IPS DF 19.7 (cell line): ENCODE data around the gene KIAA0825.

ENCODE experiments used
- DNase-seq: peaks from one replicate; pipeline ENCODE4 v3.0.0-alpha.2; 2013; ENCODE audit warnings: low read depth, low spot score

KIAA0825 gene

DNA sequence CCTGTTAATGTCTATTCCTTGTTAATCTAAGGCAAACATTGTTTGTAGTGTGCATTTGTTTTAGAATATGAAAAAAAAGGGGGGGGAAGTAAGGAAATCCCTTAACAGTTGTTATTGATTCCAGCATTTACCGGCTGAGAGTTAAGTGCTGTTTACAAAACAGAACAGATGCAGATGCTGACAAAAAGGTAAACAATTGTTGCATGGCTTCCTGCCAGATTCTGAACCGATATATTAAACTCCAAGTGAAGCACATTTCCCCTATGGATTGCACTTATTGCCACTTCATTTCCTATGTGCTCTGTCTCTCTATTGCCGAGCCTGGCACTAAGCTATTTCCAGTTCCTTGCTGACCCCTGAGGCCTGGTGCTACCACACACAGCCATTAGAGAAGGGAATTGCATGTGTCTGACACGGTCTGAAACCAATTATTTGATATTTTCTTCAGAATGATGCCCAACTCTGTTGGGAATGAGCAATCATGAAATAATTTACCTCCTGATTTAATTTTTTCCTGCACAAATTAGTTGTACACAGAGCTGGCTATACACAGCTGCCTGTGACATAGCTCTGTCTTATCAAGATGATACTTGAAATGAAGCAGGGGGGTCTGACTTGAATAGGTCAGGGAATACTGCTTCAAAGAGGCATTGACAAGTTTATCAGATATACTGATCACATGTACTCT is 109.8 kb downstream of the KIAA0825 start:
- DNase-seq = no peak

DNA sequence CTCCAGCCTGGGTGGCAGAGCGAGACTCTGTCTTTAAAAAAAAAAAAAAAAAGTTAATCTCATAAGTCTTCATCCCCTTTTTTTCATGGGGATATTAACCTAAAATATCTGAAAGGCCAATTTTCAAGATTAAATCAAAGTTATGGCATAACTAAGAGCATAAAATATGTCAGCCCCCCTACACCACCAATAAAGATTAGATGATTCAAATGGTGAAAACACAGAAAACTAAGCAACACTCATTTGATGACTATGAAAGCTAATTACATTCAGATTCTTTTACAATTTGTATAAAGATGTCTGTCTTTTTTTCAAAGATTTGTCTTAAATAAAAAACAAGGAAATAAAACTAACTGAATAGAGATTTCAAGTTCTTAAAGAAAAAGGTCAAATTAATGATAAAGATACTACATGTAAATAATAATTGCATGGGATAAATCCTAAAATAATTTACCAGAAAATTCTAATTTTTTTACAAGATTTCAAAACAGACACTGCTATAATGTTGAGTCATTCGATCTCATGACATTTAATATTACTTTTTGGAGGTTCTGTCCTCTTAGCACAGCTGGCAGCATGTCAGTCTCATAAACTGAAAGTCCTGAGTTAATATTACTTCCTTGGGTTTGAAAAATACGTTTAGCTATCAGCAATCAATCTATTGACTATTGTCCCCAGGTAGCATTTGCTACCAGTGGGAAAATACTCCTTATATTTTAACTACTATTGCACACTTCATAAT is 112.9 kb downstream of the KIAA0825 start:
- DNase-seq = no peak

DNA sequence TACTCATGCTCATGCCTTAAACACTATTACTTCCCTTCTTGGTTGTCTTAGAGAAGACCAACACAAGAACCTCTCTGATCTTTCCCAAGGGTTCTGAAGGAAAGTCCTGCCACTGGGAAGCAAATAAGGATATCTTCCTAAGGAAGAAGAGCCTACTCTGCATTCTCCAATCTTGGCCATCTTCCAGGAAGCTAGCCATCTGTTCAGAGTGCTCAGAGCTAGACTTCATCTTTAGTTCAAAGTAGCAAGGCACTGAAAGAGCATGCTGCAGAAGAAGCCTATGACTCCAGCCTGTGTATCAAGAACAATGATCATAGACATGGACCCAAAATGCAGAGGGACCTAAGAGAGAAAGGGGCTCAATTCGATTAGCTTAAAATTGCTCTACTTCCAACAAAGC is 114.7 kb downstream of the KIAA0825 start:
- no peak for DNase-seq

DNA sequence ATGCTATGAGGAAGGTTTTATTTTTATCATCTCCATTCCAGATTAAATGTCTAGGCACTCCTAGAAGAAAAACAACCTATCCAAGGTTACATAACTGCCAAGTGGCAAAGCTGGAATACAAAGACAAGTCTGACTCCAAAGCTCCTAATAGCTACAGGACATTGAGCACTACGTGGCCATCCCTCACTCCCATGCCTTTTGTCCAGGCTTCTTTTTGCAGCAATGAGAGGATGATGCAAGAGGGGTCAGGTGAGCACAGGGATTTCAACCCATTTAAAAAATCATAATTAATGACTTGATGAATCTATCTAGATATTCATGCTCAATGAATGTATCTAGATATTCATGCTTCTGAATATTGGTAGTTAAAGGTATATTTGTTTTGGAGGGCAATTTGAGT is 117.0 kb downstream of the KIAA0825 start:
- no peak for DNase-seq

DNA sequence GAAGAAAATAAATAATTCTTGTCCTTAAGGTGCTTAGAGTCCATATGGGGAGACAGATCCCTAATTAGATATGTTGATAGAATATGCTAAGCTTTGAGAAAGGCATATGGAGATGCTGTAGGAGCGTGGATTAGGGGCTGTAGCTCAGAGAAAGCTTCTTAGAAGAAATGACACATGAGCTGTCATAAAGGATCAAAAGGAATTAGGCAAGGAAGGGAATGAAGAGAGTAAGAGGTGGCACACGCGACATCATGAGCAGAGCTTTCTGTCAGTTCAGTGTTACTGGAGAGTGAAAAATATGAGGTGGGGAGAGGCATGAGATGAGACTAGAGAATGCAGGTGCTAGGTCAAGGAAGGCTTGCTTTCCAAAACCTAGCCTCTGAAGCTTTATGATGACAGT is 118.6 kb downstream of the KIAA0825 start:
- no peak for DNase-seq

DNA sequence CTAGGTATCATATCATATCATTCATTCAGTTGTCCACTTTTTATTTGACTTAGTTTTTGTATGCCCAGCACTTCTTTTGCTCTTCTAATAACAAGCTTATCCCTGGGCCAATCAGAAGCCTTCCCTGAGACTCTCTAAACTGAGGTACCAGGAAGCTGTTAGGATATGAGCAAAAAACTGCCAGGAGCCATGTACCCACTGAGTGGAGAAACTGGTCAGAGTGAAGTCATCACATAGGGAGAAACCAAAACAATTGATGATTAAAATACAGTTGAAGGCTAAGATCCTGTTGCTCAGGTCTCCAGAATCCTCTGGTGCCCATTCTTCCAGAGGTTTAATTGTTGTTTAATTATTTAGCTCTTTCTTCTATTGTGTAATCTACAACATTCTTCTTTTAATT is 120.2 kb downstream of the KIAA0825 start:
- no peak for DNase-seq

DNA sequence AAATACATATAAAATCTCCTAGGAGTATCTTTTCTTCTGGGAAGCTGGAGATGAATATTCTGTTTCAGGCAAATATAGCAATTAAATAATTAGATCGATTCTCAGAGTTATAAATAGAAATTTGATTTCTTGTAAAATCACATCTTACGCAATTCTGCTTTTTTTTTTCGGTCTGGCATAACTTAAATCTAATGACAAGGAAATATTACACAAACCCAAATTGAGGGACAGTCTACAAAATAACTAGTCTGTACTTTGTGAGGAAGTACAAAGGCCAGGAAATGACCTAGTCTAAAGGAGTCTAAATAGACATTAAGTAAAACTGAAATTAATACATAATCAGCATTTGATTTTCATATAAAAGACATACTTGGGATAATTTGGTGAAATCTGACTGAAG is 133.3 kb downstream of the KIAA0825 start:
- no peak for DNase-seq

DNA sequence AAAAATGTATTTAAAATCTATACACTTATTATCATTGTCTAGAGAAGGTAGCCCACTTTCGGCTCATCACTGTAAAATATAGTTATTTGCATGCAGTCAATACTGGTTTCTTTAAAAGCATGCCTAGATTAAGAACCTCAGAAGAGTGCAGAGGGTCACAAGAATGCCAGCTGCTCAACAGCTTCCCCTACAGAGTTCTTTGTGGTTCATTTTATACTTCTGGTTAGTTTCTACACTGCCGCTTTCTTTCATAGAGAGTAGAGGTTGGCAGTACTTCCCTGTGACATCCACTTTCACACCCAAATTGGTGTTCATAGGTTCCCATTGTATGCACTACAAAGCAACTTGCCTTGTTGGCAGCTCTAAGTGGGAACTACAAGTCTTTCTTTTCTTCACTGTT is 137.3 kb downstream of the KIAA0825 start:
- DNase-seq = no peak

DNA sequence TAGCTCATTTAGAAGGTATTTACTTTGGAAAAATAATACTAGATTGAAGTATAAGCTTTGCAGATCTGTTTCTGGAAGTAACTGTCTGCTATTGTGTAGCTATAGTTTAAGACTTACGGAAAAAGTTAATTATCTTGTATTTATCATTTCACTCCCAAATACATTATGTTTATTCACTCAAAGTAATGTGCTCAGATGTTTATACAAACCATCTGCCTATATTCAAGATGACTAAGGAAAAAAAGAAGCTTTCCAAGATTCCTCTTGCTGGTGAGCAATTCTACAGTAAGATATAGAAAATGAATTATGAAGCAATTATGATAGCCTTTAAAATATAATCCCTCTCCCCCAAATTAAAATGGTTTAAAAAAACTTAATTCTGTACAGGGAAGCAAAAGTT is 137.9 kb downstream of the KIAA0825 start:
- no peak for DNase-seq

DNA sequence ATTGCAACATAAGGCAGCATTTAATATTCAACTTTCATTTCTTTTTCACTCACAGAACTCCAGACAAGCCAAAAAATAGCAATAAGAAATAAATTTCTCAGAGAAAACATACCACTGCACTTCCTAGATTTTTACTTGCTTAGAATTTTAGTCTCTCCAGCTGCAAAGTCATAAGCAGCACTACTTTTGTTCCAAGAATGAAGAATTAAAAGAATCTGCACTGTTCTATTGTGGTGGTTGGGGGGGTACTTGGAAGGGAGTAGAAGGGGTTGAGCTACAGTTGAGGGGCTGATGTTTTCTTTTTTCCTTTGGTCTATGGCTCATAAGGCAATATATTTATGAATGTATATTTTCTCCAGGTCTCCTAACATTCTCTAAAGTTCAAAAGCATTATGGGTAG is 144.5 kb downstream of the KIAA0825 start:
- DNase-seq = no peak

DNA sequence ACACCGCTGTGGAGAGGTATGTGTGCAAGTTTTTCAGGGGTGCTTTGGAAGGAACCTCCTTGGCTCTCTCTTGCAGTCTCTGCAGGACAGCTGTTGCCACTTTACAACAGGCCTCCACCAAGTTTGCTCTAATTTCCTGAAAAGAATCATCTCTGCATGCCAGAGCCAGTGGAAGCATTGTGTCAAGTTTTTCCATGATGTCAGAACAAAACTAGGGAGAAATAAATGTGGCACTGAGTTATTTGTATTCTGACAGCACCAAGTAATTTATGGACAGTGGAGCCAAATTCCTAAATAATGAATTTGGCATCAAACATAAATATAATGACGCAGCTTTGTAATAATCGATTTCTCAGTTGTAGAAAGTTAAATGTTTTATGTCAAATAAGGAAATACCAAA is 146.9 kb downstream of the KIAA0825 start:
- no peak for DNase-seq

DNA sequence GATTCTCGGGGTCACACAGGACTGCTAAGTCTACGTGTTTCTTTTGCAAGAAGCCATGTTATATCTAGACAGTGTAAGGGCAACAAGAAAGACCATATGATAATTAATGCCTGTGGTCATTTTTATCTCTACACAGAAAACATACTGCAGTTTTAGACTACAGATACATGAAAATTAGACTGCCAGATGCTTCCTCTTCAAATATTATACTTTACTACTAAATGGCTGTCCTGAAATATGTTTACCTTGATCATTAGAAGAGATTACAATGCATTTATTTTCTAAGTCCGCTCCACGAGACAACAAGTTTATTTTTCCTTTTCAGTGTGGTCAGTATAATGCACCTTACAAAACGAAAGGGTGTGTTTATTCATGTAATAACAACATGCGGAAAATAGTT is 147.6 kb downstream of the KIAA0825 start:
- no peak for DNase-seq

DNA sequence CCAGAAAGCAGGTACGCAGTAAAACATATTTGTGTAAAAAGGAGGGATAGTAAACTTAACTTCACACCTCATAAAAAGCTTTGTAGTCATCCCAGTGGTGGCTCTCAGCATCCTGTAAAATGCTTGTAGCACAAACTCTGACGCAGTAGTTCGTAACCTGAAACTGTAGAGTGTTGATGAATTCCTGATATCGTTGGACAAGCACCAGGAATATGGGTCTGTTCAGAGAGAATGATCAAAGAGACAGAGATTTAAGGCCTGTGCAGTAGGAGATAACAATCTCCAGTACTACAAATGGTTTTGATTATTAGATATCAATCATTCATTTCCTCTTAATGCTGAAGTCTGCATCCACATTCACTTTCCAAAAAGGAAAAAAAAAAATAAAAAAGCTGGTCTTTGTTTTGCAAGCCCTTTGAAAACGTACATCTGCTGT is 148.5 kb downstream of the KIAA0825 start:
- DNase-seq = no peak

DNA sequence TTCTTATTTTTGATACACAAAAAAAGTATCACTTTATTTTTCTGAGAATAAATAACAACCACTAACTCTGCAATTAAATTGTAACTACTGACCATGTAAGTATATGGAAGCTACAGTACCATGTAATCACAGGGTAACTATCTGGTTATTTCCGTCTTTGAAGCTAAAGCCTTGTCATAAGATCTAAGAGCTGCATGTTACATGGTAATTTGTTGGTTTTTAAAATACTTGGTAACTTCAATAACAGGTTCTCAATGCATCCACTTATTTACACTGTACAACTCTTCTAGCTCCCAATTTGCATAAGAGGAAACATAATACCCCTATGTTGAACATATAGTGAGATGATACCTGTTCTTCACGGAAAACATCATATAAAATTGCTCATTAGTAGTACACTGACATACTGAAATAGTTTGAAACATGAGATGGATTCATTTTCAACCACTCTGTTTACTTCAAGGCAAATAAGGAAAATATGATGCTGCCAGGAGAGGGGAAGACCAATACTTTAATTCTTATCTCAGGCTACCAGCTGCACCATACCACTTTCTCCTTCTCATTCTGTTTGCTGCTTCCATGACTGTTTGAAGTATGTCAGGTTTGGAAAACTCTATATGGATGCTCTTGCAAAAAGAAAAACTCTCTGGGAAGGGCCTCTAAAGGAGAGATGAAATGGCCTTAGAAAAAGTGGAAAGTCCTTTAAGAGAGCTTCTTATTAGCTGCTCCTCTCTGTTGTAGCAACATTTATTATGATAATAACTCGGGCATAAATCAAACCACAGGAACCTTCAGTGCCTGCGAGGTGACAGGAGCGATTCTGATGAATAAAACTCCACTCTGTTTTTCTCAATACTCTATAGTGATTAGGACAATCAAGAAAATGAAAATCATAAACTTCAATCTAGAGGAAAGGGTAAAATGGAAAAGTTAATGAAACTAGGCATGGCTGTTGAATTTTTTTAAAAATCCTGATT is 150.2 kb downstream of the KIAA0825 start:
- no peak for DNase-seq

DNA sequence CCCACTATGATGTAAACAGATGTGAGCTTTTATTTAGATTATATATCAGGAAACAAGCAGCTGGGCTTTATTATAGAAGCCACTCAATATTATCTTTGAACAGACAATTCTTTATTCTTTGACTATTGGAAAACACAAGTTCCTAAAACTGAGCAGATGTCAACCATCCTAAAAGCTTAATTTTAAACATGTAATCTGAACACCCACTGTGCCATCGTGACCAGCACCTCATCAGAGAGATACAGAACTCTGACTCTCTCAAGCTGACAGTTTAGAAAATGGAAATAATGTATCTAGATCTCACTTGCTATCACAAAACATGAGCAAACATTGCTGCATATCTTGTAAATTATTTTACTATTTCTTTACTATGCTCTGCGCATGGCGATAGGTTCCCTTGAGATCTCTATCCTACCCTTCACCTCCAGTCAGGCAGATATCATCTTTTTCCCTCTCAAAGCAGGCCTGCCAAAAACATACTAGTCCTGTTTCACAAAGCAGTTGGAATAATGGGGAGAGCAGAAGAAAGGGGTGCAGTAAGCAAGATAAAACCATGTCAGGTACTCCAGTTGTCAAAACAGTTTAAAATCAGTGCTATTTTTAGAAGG is 151.0 kb downstream of the KIAA0825 start:
- DNase-seq = no peak

DNA sequence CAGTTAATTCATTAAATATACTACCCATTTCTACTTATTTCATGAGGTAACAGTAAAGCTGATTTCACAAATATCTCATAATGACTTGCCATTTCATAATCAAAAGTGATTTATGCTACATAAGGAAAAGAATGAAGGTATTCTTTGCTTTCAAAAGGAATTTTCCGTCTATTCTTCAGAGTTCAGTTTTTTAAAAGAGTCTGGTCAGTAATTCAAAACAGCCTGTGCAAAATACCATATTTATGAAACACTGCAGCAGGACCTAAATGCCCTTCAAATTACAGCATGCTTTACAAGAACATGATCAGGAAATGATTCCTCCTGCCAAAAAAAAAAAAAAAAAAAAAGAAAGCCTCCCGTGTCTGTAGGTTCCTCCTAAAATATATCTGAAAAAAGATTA is 154.7 kb downstream of the KIAA0825 start:
- no peak for DNase-seq

DNA sequence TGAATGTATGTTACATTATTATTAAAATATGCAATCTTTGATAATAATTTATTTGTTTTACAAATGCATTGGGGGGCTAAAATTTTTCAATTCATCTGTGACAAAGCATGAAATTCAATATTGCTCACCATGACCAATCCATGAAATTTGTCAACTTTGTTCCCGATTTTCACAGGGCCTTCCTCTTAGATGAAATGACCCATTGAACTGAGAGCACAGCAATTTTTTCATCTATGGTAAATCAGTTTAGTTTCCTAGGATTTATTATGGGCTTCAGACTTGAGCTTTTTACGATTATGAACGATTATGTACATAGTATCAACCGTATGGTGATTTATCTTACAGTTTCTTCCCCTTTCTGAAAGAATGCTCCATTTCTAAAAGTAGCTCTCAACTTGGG is 157.3 kb downstream of the KIAA0825 start:
- DNase-seq = no peak

DNA sequence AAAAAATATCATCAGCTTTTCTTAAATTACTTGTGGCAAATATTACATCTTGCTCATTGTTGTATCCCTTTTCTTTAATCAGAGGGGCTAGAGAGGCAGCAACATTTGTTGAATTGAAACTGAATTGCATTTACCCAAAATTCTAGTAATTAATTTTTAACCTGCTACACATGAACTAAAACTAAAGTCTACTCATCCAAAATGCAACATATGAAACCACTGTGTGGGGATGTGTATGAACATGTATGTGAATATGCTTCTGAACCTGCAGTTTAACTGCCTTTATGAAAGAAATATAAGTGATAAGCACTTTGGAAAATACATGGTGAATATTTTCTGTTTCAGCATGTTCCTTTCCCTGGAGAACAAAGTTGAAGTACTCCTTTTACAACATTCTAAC is 158.5 kb downstream of the KIAA0825 start:
- no peak for DNase-seq

DNA sequence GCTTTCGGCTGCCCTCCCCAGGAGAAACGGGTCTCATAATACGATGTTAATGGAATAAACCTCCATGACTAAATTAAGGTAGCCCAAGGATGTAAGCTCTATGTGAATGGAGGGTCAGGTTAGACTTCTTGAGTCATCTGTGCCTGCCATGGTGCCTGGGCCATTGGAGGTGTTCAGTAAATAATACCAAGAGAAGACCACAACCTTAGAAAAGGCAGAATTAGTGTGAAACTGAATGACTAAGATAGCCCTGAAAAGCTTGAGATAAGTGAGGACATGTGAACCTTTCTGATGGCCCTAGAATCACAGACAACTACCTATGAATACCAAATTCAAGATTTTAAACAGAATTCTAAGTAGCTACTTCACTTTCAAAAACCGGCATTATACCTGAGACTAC is 160.6 kb downstream of the KIAA0825 start:
- no peak for DNase-seq

DNA sequence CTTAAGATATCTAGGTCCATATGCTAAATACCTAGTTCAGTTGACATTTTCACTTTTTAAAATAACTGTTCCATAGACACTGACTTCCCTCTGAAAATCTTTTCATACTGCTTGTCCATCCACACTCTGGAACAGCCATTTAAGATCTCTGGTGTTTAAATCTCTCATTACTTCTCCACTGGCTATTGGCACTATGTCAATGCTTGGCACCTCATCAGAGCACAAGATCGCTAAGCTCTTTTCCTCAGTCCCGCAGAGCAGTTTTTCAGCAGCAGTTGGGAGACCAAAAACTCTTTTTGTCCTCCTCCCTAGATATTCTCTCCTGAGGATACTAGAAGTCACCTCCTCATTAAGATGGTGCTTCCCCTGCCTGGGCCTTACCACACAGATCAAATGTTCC is 172.7 kb downstream of the KIAA0825 start:
- no peak for DNase-seq

DNA sequence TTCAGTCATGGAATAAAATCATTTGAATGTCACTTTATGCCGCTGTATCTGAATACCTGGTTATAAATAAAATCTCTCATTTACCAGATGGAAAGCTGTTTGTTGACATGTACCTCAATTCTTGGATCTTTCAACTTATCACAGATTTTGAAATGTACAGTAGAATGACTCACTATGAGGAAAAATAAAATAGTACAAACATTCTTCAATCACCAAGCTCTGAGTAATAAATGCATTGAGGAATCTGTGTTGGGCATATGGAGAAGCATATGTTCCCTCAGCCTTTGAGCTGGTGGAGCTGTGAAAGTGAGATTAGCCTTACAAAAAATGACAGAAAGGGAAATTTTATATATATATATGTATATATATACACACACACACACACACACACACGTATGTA is 175.4 kb downstream of the KIAA0825 start:
- DNase-seq = no peak

DNA sequence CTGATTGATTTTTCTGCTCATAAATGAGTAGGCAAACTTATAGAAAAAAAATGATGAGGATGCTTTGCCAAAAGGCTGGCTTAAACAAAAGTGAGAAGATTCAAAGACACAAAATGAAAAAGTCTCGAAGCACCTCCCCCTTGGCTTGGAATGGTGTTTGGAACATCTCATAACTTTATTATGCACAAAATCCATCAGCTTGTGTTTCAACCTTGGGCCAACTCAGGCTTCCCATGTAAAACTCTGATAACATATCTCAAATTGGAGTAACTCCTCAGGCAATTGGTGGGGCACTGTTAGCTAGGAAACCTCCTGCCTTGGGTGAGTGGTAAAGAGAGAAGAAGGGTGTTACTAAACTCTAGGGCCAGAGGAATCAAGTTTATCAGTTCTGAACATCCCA is 176.3 kb downstream of the KIAA0825 start:
- no peak for DNase-seq
